Activated naive CD8-positive, alpha-beta T cell treated with anti-CD3 and anti-CD28 coated beads for 36 hours (primary cell): Measurements from ENCODE around the gene PNLIPRP1. TPM values are rescaled to one million over a fixed set of nuclear protein-coding genes. Genes with fewer than 3 reads are reported as not detected.

ENCODE experiments used
- DNase-seq: peaks from one replicate; pipeline ENCODE4 v3.0.0; 2021
- H3K27ac Mint-ChIP-seq: one replicate; pipeline ENCODE4 v1.8.0; 2022; ENCODE audit warnings: mild to moderate bottlenecking, moderate library complexity, mixed read lengths
- H3K27me3 Mint-ChIP-seq: one replicate; pipeline ENCODE4 v1.8.0; 2022; ENCODE audit warnings: mild to moderate bottlenecking, mixed read lengths
- H3K36me3 Mint-ChIP-seq: one replicate; pipeline ENCODE4 v1.8.0; 2021; ENCODE audit warnings: mild to moderate bottlenecking, mixed read lengths
- H3K4me1 Mint-ChIP-seq: one replicate; pipeline ENCODE4 v1.8.0; 2021; ENCODE audit warnings: mixed read lengths
- H3K4me3 Mint-ChIP-seq: one replicate; pipeline ENCODE4 v1.8.0; 2022; ENCODE audit warnings: mild to moderate bottlenecking, moderate library complexity, mixed read lengths
- H3K9me3 Mint-ChIP-seq: one replicate; pipeline ENCODE4 v1.8.0; 2022; ENCODE audit warnings: mixed read lengths
- total RNA-seq, 2 experiments: library from RNA; stranded (reverse); gene quantifications; one replicate each; pipeline ENCODE4 v1.2.3, GENCODE V29; 2021

Gene PNLIPRP1
- total RNA-seq, 2 experiments from 2014 or later, result not detected

DNA sequence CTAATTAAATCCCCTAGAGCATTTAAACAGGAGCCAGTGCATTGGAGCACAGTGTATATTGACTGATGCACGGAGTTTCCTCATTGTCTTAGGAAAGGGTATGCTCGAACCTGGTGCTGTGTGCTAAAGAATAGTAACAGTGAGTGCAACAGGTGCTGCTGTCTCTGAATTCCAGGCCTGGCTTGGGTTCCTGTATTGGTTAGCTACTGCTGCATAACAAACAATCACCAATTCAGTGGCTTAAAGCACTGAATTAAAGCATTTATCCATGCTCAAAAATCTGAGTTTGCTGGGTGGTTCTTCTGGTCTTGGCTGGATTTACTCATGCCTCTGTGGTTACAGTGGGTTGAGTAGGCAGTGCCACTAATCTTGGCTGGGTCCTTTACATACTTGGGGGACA lies 1.8 kb upstream of the PNLIPRP1 start:
- no peak overlapping the region for H3K27ac Mint-ChIP-seq
- H3K36me3 Mint-ChIP-seq, result no peaks in the 10 kb centered on the region
- H3K27me3 Mint-ChIP-seq, result no peaks in the 10 kb centered on the region
- no peak for DNase-seq
- no peaks in the 10 kb centered on the region for H3K4me1 Mint-ChIP-seq
- H3K9me3 Mint-ChIP-seq, result no peaks in the 10 kb centered on the region
- no peak overlapping the region for H3K4me3 Mint-ChIP-seq

GRCh38 chr10:116589926-116590325 lies 833 bp upstream of the PNLIPRP1 start:
- Mint-ChIP-seq H3K9me3 (no peaks in the 10 kb centered on the region), H3K36me3 (no peaks in the 10 kb centered on the region), H3K27ac (no peak overlapping the region), H3K4me3 (no peak overlapping the region), H3K4me1 (no peaks in the 10 kb centered on the region), H3K27me3 (no peaks in the 10 kb centered on the region)
- no peak for DNase-seq

DNA sequence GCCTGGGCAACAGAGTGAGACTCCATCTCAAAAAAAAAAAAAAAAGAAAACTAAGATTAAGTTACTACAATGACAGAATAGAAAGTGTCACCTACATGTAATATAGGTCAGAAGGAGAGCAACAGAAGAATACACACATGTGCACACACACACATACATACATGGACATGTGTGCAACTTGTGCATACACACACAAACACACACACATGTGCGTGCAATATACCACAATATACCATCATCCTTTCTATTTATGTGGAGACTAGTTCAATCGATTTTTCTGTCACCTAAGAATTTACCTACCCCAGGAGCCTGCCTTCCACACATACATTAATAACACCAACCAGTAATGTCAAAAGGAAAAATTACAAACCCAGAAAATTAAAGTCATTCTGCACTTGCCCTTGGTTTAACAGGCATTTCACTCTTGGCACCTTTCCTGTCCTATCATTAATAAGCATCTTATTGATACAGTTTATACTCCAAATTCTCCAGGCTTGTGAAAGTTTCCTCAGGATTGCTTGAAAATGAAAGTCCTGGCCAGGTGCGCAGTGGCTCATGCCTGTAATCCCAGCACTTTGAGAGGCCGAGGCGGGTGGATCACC lies 2.5 kb downstream of the PNLIPRP1 start:
- no peak for DNase-seq
- H3K36me3 Mint-ChIP-seq, result no peaks in the 10 kb centered on the region
- no peak overlapping the region for H3K4me3 Mint-ChIP-seq
- no peak overlapping the region for H3K27ac Mint-ChIP-seq
- no peaks in the 10 kb centered on the region for H3K4me1 Mint-ChIP-seq
- H3K9me3 Mint-ChIP-seq, result no peaks in the 10 kb centered on the region
- no peaks in the 10 kb centered on the region for H3K27me3 Mint-ChIP-seq

DNA sequence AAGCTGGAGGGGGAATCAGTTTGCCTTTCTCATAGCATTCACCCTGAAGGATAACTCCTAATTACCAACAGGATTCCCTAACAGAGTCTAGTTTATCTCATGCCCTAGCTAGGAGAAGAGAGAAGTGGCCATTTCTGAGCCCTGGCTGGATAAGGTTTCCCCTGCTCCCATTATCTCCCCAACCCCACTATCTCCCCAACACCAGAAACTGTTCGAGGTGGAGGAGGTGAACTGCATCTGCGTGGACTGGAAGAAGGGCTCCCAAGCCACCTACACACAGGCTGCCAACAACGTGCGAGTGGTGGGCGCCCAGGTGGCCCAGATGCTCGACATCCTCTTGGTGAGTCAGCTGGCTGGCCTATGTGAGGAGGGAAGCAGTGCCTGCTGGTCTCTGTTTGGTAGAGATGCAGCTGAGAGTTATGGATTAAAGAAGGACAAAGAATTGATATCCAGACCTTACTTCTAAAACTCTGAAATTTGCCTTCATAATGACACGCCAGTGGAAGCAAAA lies 3.8 kb downstream of the PNLIPRP1 start:
- Mint-ChIP-seq H3K27me3 (no peaks in the 10 kb centered on the region), H3K27ac (no peak overlapping the region), H3K36me3 (no peaks in the 10 kb centered on the region), H3K9me3 (no peaks in the 10 kb centered on the region), H3K4me1 (no peaks in the 10 kb centered on the region), H3K4me3 (no peak overlapping the region)
- no peak for DNase-seq

GRCh38 chr10:116596062-116596461 lies 5.3 kb downstream of the PNLIPRP1 start:
- no peak overlapping the region for H3K27ac Mint-ChIP-seq

GRCh38 chr10:116597543-116597942 lies 6.8 kb downstream of the PNLIPRP1 start:
- no peaks in the 10 kb centered on the region for H3K4me1 Mint-ChIP-seq
- no peaks in the 10 kb centered on the region for H3K9me3 Mint-ChIP-seq
- H3K36me3 Mint-ChIP-seq, result no peaks in the 10 kb centered on the region
- DNase-seq, result no peak
- H3K4me3 Mint-ChIP-seq, result no peak overlapping the region
- no peak overlapping the region for H3K27ac Mint-ChIP-seq
- no peaks in the 10 kb centered on the region for H3K27me3 Mint-ChIP-seq

More at GRCh38 chr10:116596062-116596461, 5.3 kb downstream of the PNLIPRP1 start:
- no peak overlapping the region for H3K4me3 Mint-ChIP-seq
- no peaks in the 10 kb centered on the region for H3K36me3 Mint-ChIP-seq
- DNase-seq, result no peak
- H3K27me3 Mint-ChIP-seq, result no peaks in the 10 kb centered on the region
- no peaks in the 10 kb centered on the region for H3K9me3 Mint-ChIP-seq
- H3K4me1 Mint-ChIP-seq, result no peaks in the 10 kb centered on the region

DNA sequence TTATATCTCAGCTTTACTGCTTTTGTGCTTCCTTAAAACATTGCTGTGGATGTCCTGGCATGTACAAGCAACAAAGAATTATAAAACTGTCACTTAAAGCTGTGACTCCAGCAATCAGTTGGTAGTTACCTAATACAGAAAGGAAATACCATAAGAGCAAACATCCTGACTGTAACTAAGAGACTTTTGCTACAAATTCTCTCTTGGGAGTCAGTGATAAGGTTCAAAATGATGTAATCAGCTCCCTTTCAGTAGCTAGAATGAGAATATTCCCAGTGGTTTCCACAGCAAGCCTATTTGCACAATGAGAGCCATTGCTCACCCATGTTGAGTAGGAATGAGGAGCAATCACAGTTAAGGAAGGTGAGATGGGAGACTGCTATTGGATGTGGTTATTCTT lies 7.6 kb downstream of the PNLIPRP1 start:
- no peaks in the 10 kb centered on the region for H3K36me3 Mint-ChIP-seq
- H3K27me3 Mint-ChIP-seq, result no peaks in the 10 kb centered on the region
- no peak for DNase-seq
- no peaks in the 10 kb centered on the region for H3K9me3 Mint-ChIP-seq
- H3K27ac Mint-ChIP-seq, result no peak overlapping the region
- H3K4me3 Mint-ChIP-seq, result no peak overlapping the region
- H3K4me1 Mint-ChIP-seq, result no peaks in the 10 kb centered on the region

- no peak overlapping the region for H3K27ac Mint-ChIP-seq
- no peak for DNase-seq
- no peak overlapping the region for H3K4me3 Mint-ChIP-seq
- H3K9me3 Mint-ChIP-seq, result no peaks in the 10 kb centered on the region
- no peaks in the 10 kb centered on the region for H3K36me3 Mint-ChIP-seq
- no peaks in the 10 kb centered on the region for H3K27me3 Mint-ChIP-seq
- H3K4me1 Mint-ChIP-seq, result no peaks in the 10 kb centered on the region
Observed at GRCh38 chr10:116599991-116600390, 9.2 kb downstream of the PNLIPRP1 start.

DNA sequence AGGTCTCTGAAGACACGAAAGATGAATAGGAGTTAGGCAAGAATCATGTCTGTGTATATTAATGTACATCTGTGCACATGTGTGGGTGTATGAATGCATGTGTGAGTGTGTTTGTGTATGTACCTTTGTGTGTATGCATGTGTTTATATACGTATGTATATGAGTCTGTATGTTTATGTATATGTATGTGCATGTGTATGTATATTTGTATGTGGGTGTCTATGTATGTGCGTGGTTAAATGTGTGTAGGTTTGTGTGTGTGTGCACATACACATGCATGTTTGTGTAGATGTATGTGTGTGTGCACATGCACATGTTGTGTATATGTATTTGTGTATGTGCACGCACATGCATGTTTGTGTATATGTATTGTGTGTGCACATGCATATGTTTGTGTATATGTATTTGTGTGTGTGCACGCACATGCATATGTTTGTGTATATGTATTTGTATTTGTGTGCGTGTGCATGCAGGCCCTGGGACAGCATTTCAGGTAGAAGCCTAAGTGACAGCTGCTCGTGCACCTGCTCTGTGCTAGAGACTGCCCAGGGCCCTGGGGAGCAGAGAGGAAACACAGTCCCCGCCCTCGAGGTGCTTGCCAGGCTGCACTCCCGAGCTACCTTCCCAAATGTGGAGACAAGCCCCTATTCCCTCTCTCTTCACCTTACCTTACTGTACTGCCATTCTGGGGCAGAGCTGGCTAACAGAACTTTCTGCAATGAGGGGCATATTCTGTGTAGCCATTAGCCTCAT lies 12.1 kb downstream of the PNLIPRP1 start:
- Mint-ChIP-seq H3K36me3 (no peaks in the 10 kb centered on the region), H3K4me3 (no peak overlapping the region), H3K9me3 (no peaks in the 10 kb centered on the region), H3K4me1 (no peaks in the 10 kb centered on the region), H3K27me3 (peaks cover 13% of the 10 kb centered on the region), H3K27ac (no peak overlapping the region)
- no peak for DNase-seq

- Mint-ChIP-seq H3K4me3 (no peak overlapping the region), H3K27ac (no peak overlapping the region), H3K36me3 (no peaks in the 10 kb centered on the region), H3K27me3 (peaks cover 31% of the 10 kb centered on the region), H3K9me3 (no peaks in the 10 kb centered on the region), H3K4me1 (no peaks in the 10 kb centered on the region)
- no peak for DNase-seq
Observed at GRCh38 chr10:116606061-116606483, 15.3 kb downstream of the PNLIPRP1 start.

GRCh38 chr10:116607336-116607735 lies 16.6 kb downstream of the PNLIPRP1 start:
- Mint-ChIP-seq H3K36me3 (no peaks in the 10 kb centered on the region), H3K4me3 (no peak overlapping the region), H3K27me3 (peaks cover 31% of the 10 kb centered on the region), H3K27ac (no peak overlapping the region), H3K4me1 (no peaks in the 10 kb centered on the region), H3K9me3 (no peaks in the 10 kb centered on the region)
- DNase-seq, result no peak

GRCh38 chr10:116608686-116609594 lies 18.2 kb downstream of the PNLIPRP1 start:
- Mint-ChIP-seq H3K27ac (no peak overlapping the region), H3K4me3 (no peak overlapping the region), H3K9me3 (no peaks in the 10 kb centered on the region), H3K36me3 (no peaks in the 10 kb centered on the region), H3K27me3 (peaks cover 31% of the 10 kb centered on the region), H3K4me1 (no peaks in the 10 kb centered on the region)
- DNase-seq, result no peak

DNA sequence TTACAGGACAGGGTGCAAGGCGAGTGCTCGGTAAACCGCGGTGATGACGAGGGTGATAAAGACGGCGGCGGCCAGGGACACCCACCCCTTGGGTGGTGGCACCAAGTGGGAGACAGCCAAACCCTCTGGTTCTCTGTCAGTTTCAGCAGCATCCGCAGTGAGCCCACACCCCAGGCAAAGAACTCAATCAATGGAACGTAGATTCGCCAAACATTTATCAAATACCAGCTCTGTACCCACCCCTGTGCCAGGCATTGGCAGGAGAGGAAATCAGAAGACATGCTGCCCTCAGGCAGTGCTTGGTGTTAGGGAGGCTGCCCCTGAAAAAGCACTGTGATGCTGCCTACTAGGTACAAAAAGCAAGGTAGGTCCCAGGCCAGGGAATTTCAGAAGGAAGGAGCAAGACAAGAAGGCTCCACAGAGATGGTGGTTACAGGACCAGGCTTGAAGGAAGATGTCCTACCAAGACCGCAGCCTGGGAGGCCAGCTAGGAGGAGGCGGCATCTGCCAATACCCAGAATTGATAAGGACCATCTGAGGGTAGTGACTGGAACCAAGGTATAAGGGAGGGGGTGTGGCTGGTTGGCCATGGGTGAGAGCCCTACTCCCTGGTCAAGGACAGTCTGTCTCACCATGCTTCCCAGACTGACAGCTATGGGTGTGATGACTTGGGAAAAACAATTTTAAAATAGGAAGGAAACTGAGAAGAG lies 19.8 kb downstream of the PNLIPRP1 start:
- Mint-ChIP-seq H3K27me3 (peaks cover 28% of the 10 kb centered on the region), H3K9me3 (no peaks in the 10 kb centered on the region), H3K27ac (no peak overlapping the region), H3K36me3 (no peaks in the 10 kb centered on the region), H3K4me3 (no peak overlapping the region), H3K4me1 (no peaks in the 10 kb centered on the region)
- no peak for DNase-seq

DNA sequence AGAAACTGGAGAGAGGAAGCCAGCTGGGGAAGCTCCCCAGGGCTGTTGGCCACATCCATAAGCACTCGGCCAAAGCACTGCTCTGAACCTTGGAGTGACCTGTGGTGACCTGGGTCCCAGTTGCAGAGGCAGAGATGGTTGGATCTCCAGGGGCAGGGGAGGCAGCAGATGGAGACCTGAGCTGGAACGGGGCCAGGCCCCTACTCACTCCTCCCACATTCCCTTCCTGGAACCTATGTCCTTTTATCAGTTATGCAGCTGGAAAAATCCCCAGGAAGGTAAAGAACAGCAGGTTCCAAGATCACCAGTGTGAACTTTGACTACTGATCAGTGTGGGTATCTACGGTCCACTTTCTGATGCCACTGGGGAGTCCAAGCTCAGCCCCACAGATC lies 20.4 kb downstream of the PNLIPRP1 start:
- no peak for DNase-seq
- no peaks in the 10 kb centered on the region for H3K9me3 Mint-ChIP-seq
- no peak overlapping the region for H3K4me3 Mint-ChIP-seq
- H3K27me3 Mint-ChIP-seq, result peaks cover 24% of the 10 kb centered on the region
- no peaks in the 10 kb centered on the region for H3K36me3 Mint-ChIP-seq
- H3K4me1 Mint-ChIP-seq, result no peaks in the 10 kb centered on the region
- H3K27ac Mint-ChIP-seq, result no peak overlapping the region
